Measurements from ENCODE around the gene SCRT2. TPM values are rescaled to one million over a fixed set of nuclear protein-coding genes. Genes with fewer than 3 reads are reported as not detected.

SCRT2 gene
- total and polyA plus RNA-seq, 9 of the 15 experiments (the other 6 are each of a cell fraction or from before 2014, with no cell fraction given), result 0.04 to 0.75 (median 0.13) TPM; not detected in 2

GRCh38 chr20:651713-652614 lies 23.6 kb downstream of the SCRT2 start (continued):
- TF ChIP-seq, protein P1, sequence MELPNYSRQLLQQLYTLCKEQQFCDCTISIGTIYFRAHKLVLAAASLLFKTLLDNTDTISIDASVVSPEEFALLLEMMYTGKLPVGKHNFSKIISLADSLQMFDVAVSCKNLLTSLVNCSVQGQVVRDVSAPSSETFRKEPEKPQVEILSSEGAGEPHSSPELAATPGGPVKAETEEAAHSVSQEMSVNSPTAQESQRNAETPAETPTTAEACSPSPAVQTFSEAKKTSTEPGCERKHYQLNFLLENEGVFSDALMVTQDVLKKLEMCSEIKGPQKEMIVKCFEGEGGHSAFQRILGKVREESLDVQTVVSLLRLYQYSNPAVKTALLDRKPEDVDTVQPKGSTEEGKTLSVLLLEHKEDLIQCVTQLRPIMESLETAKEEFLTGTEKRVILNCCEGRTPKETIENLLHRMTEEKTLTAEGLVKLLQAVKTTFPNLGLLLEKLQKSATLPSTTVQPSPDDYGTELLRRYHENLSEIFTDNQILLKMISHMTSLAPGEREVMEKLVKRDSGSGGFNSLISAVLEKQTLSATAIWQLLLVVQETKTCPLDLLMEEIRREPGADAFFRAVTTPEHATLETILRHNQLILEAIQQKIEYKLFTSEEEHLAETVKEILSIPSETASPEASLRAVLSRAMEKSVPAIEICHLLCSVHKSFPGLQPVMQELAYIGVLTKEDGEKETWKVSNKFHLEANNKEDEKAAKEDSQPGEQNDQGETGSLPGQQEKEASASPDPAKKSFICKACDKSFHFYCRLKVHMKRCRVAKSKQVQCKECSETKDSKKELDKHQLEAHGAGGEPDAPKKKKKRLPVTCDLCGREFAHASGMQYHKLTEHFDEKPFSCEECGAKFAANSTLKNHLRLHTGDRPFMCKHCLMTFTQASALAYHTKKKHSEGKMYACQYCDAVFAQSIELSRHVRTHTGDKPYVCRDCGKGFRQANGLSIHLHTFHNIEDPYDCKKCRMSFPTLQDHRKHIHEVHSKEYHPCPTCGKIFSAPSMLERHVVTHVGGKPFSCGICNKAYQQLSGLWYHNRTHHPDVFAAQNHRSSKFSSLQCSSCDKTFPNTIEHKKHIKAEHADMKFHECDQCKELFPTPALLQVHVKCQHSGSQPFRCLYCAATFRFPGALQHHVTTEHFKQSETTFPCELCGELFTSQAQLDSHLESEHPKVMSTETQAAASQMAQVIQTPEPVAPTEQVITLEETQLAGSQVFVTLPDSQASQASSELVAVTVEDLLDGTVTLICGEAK (IDR thresholded peaks at IDR 0.05), result no peak
- TF ChIP-seq, protein P1 (CRISPR knock-in tag; IDR thresholded peaks at IDR 0.05), result no peak
- TF ChIP-seq SMC3 (conservative IDR thresholded peaks at IDR 0.05; ENCODE audit: insufficient read depth, low read depth, low read length) (no peak), SMAD1 (IDR thresholded peaks at IDR 0.05; ENCODE audit: low read depth, low read length, partially characterized antibody) (no peak), ZFP30 (CRISPR knock-in tag; IDR thresholded peaks at IDR 0.05; ENCODE audit: borderline replicate concordance) (no peak), TEAD1 (CRISPR knock-in tag; IDR thresholded peaks at IDR 0.05) (peak in 1 of 2 experiments; percentile 53; a peak in 2 of 4 replicates), ZNF232 (CRISPR knock-in tag; IDR thresholded peaks at IDR 0.05) (peak; percentile 25; the same call in 1 of the 2 replicates), MYNN (IDR thresholded peaks at IDR 0.05) (peak; percentile 59; the same call in 1 of the 2 replicates), MYNN (CRISPR knock-in tag; IDR thresholded peaks at IDR 0.05) (no peak), POLR2B (IDR thresholded peaks at IDR 0.05; ENCODE audit: low read depth, partially characterized antibody) (no peak), ZBTB43 (CRISPR knock-in tag; IDR thresholded peaks at IDR 0.05) (no peak), SREBF2 (CRISPR knock-in tag; IDR thresholded peaks at IDR 0.05) (no peak), MAX (CRISPR knock-in tag; IDR thresholded peaks at IDR 0.05) (peak; percentile 97)
- TF ChIP-seq, protein P2, sequence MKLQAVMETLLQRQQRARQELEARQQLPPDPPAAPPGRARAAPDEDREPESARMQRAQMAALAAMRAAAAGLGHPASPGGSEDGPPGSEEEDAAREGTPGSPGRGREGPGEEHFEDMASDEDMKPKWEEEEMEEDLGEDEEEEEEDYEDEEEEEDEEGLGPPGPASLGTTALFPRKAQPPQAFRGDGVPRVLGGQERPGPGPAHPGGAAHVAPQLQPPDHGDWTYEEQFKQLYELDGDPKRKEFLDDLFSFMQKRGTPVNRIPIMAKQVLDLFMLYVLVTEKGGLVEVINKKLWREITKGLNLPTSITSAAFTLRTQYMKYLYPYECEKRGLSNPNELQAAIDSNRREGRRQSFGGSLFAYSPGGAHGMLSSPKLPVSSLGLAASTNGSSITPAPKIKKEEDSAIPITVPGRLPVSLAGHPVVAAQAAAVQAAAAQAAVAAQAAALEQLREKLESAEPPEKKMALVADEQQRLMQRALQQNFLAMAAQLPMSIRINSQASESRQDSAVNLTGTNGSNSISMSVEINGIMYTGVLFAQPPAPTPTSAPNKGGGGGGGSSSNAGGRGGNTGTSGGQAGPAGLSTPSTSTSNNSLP (IDR thresholded peaks at IDR 0.05; ENCODE audit: borderline replicate concordance, low read depth, low read length), result no peak

Measured in K562 (cell line).